GM10248 (cell line): ENCODE results near the gene TGM1.
"Not testable (repeated sequence)": the region's sequence is repeated elsewhere in the genome, so short reads cannot be mapped to it uniquely, and the experiment has no call there.

Source experiments
- CTCF ChIA-PET: fragments of 300-600 bp; sonication (Branson Sonifier 250); formaldehyde crosslinking; extraction: SDS; loops from one replicate; lab custom pipeline; 2021; ENCODE audit warnings: antibody characterized with exemption; lab: Yijun Ruan, JAX
- POLR2A ChIA-PET: fragments of 350-650 bp; sonication (Branson Sonifier 250); formaldehyde crosslinking; extraction: SDS; loops from one replicate; lab custom pipeline; 2020; ENCODE audit warnings: antibody characterized with exemption; lab: Yijun Ruan, JAX
- DNase-seq: peaks from one replicate; pipeline ENCODE4 v3.0.0; 2012; ENCODE audit errors: extremely low spot score
- TF ChIP-seq, protein P1 (sequence below): IDR thresholded peaks from 2 replicates; pipeline ENCODE4 v1.5.1; 2012; ENCODE audit warnings: mild to moderate bottlenecking, low read depth; ENCODE audit errors: extremely low read depth, missing control alignments, control extremely low read depth

The TGM1 gene

DNA sequence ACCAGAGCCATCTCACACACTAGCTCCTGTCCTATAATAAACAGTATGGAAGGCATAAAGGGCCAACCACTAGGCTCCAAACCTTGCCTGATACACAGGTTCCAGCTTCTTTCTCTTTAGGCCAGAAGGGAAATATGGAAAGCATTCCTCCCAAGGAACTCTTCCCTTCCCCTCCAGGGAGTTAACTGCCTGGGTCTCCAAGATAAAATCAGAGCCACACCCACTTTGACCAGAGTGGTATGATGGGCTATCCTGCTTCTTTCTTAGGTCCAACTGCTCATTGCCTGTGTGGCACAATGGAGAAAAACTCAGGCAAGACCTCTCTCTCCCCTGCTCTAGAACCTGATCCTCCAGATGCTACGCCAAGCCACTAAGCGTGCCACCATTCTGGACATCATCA lies 55.4 kb downstream of the TGM1 start:
- ChIA-PET POLR2A (interaction anchor here (0.6 to 0.7 kb wide), 2 partner anchors 64 to 136 kb away, joined by 3 read pairs; partner anchors contain the start of genes CPNE6 and RABGGTA), CTCF (interaction anchor here (0.6 to 2.4 kb wide), 4 partner anchors 8 to 46 kb away, joined by 3 to 17 read pairs (median 4); partner anchors contain the start of genes IRF9, MDP1 and TM9SF1)
- DNase-seq = no peak
- TF ChIP-seq, protein P1, sequence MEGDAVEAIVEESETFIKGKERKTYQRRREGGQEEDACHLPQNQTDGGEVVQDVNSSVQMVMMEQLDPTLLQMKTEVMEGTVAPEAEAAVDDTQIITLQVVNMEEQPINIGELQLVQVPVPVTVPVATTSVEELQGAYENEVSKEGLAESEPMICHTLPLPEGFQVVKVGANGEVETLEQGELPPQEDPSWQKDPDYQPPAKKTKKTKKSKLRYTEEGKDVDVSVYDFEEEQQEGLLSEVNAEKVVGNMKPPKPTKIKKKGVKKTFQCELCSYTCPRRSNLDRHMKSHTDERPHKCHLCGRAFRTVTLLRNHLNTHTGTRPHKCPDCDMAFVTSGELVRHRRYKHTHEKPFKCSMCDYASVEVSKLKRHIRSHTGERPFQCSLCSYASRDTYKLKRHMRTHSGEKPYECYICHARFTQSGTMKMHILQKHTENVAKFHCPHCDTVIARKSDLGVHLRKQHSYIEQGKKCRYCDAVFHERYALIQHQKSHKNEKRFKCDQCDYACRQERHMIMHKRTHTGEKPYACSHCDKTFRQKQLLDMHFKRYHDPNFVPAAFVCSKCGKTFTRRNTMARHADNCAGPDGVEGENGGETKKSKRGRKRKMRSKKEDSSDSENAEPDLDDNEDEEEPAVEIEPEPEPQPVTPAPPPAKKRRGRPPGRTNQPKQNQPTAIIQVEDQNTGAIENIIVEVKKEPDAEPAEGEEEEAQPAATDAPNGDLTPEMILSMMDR = no peak

DNA sequence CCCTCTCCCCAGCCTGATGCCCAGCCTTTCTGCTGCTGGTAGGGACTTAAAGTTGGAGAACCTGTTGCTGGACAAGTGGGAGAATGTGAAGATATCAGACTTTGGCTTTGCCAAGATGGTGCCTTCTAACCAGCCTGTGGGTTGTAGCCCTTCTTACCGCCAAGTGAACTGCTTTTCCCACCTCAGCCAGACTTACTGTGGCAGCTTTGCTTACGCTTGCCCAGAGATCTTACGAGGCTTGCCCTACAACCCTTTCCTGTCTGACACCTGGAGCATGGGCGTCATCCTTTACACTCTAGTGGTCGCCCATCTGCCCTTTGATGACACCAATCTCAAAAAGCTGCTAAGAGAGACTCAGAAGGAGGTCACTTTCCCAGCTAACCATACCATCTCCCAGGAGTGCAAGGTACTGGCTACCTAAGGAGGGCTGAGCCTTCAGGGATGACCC lies 55.8 kb downstream of the TGM1 start:
- CTCF ChIA-PET = interaction anchor here (0.9 to 2.4 kb wide), 4 partner anchors 8 to 69 kb away, joined by 3 to 17 read pairs (median 4); partner anchors contain the start of genes IRF9, MDP1 and TM9SF1
- no peak for DNase-seq
- POLR2A ChIA-PET = interaction anchor here (0.7 to 1.4 kb wide), 2 partner anchors 12 to 64 kb away, joined by 3 to 5 read pairs; partner anchors contain the start of genes RABGGTA and TM9SF1
- TF ChIP-seq, protein P1 = no peak

DNA sequence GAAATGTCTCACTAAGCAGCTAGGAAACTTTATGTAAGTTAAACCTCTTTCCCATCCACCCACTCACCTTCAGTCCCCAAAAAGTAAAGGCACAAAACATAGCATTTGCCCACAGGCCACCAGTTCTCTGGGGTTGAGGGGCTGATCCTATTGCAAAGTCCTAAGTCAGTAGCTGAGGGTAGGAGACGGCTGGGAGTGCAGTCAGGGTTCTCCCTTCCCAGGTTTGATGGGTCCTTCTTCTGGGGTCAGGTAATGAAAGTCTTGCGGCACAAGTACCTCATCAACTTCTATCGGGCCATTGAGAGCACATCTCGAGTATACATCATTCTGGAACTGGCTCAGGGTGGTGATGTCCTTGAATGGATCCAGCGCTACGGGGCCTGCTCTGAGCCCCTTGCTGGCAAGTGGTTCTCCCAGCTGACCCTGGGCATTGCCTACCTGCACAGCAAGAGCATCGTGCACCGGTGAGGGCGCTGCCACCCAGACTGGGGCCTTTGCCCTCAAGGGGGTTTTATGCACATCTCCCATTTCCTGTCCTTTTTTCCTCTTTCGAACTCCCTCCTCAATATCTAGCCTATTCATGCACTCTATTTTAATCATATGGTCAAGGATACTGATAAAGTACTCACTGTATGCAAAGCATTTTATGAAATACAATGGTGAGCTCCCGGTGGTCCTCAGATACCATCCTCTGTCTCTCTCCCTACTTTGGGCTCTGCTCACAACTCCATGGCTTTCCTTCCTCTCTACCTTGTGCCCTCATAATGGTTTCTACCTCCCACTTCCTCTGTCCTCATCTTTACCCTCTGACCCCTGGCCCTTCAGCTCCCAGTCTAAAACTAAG lies 56.5 kb downstream of the TGM1 start:
- ChIA-PET POLR2A (interaction anchor here (0.7 to 1.4 kb wide), 2 partner anchors 11 to 65 kb away, joined by 3 to 5 read pairs; partner anchors contain the start of genes RABGGTA and TM9SF1), CTCF (interaction anchor here (0.9 to 2.4 kb wide), 5 partner anchors 9 to 68 kb away, joined by 3 to 17 read pairs (median 3); partner anchors contain the start of genes IRF9, MDP1 and TM9SF1)
- DNase-seq = no peak
- TF ChIP-seq, protein P1 = no peak

DNA sequence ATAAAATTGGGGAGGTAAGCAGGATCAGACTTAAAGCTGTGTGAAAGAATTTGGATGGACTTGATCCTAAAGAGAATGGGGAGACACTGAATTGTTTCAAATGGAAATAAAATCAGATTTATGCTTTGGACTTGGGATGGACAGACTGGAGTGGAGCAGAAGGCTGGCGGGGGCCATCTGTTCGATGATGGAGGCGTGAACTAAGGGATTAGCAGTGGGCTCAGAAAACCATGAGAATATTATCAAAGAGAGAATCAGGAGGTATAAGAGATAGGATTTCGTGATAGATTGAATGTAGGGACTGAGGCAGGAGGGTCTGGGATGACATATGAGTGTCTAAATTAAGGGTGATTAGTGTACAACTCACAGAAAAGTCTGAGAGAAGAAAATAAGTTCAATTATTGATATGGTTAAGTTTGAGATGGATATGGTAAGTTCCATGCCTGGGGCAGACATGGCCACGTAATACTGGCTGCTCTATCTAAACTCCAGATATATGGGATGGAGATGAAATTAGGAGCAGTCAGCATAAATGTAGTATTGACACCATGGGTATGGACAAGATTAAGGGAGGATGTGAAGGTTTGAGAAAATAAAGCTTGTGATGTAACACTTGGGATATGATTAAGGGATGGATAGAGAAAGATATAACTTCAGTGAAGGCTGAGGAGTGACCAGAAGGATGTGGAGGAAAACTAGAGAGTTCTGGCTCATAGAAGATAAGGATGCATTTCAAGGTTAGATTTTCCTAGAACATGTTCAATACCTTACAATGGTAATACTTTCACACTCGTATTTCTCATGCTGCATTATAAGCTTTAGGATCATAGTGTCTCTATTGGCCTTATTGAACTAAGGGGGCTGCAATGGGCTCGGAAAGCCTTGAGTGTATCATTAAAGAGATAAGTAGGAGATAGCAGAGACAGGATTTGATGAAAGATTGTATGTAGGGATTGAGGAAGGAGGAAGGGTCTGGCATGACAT lies 58.5 kb downstream of the TGM1 start:
- CTCF ChIA-PET = interaction anchor here (1.1 to 1.8 kb wide), 3 partner anchors 10 to 104 kb away, joined by 3 to 5 read pairs (median 4); partner anchors contain the start of gene CIDEB

DNA sequence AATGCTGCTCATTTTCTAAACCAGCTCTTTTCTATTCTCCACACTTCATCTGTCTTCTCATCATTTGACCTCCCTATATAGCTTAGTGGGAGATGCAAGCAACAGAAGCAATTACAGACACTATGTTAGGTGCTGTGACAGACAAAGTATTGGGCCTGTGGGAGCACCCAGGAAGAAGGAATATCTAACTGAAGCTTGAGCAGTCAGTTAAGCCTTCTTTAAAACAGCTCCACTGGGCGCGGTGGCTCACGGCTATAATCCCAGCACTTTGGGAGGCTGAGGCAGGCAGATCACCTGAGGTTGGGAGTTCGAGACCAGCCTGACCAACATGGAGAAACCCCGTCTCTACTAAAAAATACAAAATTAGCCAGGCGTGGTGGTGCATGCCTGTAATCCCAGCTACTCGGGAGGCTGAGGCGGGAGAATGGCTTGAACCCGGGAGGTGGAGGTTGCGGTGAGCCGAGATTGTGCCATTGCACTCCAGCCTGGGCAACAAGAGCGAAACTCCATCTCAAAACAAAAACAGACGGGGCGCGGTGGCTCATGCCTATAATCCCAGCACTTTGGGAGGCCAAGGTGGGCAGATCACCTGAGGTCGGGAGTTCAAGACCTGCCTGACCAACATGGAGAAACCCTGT lies 59.6 kb downstream of the TGM1 start:
- DNase-seq, POLR2A ChIA-PET: not testable (repeated sequence)
- CTCF ChIA-PET = interaction anchor here (1.6 to 1.8 kb wide), 2 partner anchors 11 to 105 kb away, joined by 4 to 5 read pairs; partner anchors contain the start of gene CIDEB

More for the DNA sequence above, 58.5 kb downstream of the TGM1 start:
- POLR2A ChIA-PET = no interaction called here
- DNase-seq = no peak
- TF ChIP-seq, protein P1 = no peak

DNA sequence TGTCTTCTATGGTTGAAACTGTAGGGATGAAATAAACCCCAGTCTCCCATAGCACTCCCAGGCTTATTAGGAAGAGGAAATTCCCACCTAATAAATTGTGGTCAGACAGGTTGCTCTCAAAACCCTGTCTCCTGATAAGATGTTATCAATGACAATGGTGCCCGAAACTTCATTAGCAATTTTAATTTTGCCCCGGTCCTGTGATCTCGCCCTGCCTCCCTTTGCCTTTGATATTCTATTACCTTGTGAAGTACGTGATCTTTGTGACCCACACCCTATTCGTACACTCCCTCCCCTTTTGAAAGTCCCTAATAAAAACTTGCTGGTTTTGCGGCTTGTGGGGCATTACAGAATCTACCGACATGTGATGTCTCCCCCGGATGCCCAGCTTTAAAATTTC lies 60.4 kb downstream of the TGM1 start:
- DNase-seq, POLR2A ChIA-PET, CTCF ChIA-PET: not testable (repeated sequence)
